DMS153 treated with DMSO at 0.1 percent for 48 hours (cell line): Measurements from ENCODE around the gene TBX19.

Source experiments
- DNase-seq: peaks from one replicate; lab custom pipeline; 2025; ENCODE audit not compliant: unreplicated experiment; lab: John Stamatoyannopoulos, UW

Gene TBX19

GRCh38 chr1:168279253-168279652, 1.4 kb upstream of the TBX19 start:
- DNase-seq, result no peak

- no peak for DNase-seq
These were observed 1.1 kb downstream of the TBX19 start for GRCh38 chr1:168281603-168282325.

- DNase-seq, result peak; percentile 48
These were observed 4.8 kb downstream of the TBX19 start for GRCh38 chr1:168285521-168285790.

GRCh38 chr1:168285971-168286927, 5.6 kb downstream of the TBX19 start:
- DNase-seq, result no peak

- peak; percentile 23 for DNase-seq
These were observed 6.6 kb downstream of the TBX19 start for GRCh38 chr1:168287237-168287664.

- no peak for DNase-seq
These were observed 7.8 kb downstream of the TBX19 start for GRCh38 chr1:168288311-168289052.

- DNase-seq, result no peak
These were observed 10.7 kb downstream of the TBX19 start for GRCh38 chr1:168291222-168291837.

- no peak for DNase-seq
These were observed 12.7 kb downstream of the TBX19 start for GRCh38 chr1:168293356-168293755.

- no peak for DNase-seq
These were observed 14.9 kb downstream of the TBX19 start for GRCh38 chr1:168295411-168296114.

GRCh38 chr1:168297019-168297730, 16.5 kb downstream of the TBX19 start:
- DNase-seq, result no peak

GRCh38 chr1:168298446-168298845, 17.8 kb downstream of the TBX19 start:
- no peak for DNase-seq

- DNase-seq, result no peak
These were observed 19.9 kb downstream of the TBX19 start for GRCh38 chr1:168300626-168301025.

GRCh38 chr1:168301664-168302320, 21.1 kb downstream of the TBX19 start:
- no peak for DNase-seq

- no peak for DNase-seq
These were observed 23.3 kb downstream of the TBX19 start for GRCh38 chr1:168303716-168304540.

GRCh38 chr1:168304865-168305264, 24.2 kb downstream of the TBX19 start:
- DNase-seq, result no peak

- no peak for DNase-seq
These were observed 32.3 kb downstream of the TBX19 start for GRCh38 chr1:168312718-168313604.

GRCh38 chr1:168316142-168316541, 35.5 kb downstream of the TBX19 start:
- no peak for DNase-seq

GRCh38 chr1:168317309-168317708, 36.6 kb downstream of the TBX19 start:
- no peak for DNase-seq
